Memory B cell (primary cell): ENCODE measurements around the gene NRP1.
"Not testable (repeated sequence)": the region's sequence is repeated elsewhere in the genome, so short reads cannot be mapped to it uniquely, and the experiment has no call there.

Source experiments
- ATAC-seq: fragments of 150-1000 bp; cut with Tn5 transposase; 2 replicates; pipeline ENCODE4 v1.10.0; 2021; ENCODE audit warnings: low read depth, mild to moderate bottlenecking, moderate library complexity
- DNase-seq, 2 donors: peaks; one replicate each; pipeline ENCODE4 v3.0.0; 2022; ENCODE audit warnings: low spot score in 2 of 2
- H3K27ac Mint-ChIP-seq: one replicate; pipeline ENCODE4 v1.8.0; 2022; ENCODE audit warnings: mild to moderate bottlenecking, moderate library complexity, mixed read lengths
- H3K27me3 Mint-ChIP-seq: one replicate; pipeline ENCODE4 v1.8.0; 2022; ENCODE audit warnings: mixed read lengths
- H3K36me3 Mint-ChIP-seq: one replicate; pipeline ENCODE4 v1.8.0; 2022; ENCODE audit warnings: mild to moderate bottlenecking, mixed read lengths
- H3K4me1 Mint-ChIP-seq: one replicate; pipeline ENCODE4 v1.8.0; 2022; ENCODE audit warnings: mixed read lengths
- H3K4me3 Mint-ChIP-seq: one replicate; pipeline ENCODE4 v1.8.0; 2022; ENCODE audit warnings: mild to moderate bottlenecking, moderate library complexity, mixed read lengths
- H3K9me3 Mint-ChIP-seq: one replicate; pipeline ENCODE4 v1.8.0; 2022; ENCODE audit warnings: mixed read lengths

The NRP1 gene

GRCh38 chr10:33234831-33235237, 99.6 kb downstream of the NRP1 start:
- Mint-ChIP-seq H3K4me1 (no peaks in the 10 kb centered on the region), H3K27me3 (peaks cover 15% of the 10 kb centered on the region), H3K9me3 (no peaks in the 10 kb centered on the region), H3K27ac (no peak overlapping the region), H3K36me3 (no peaks in the 10 kb centered on the region), H3K4me3 (no peak overlapping the region)
- DNase-seq (no peak), ATAC-seq (no peak)

GRCh38 chr10:33233635-33234034, 100.8 kb downstream of the NRP1 start:
- Mint-ChIP-seq H3K4me1 (no peaks in the 10 kb centered on the region), H3K27me3 (peaks cover 12% of the 10 kb centered on the region), H3K36me3 (no peaks in the 10 kb centered on the region), H3K9me3 (no peaks in the 10 kb centered on the region), H3K4me3 (no peak overlapping the region), H3K27ac (no peak overlapping the region)
- DNase-seq, result no peak
- no peak for ATAC-seq

- H3K9me3 Mint-ChIP-seq, result no peaks in the 10 kb centered on the region
- H3K4me3 Mint-ChIP-seq, result no peak overlapping the region
- no peaks in the 10 kb centered on the region for H3K4me1 Mint-ChIP-seq
- no peak overlapping the region for H3K27ac Mint-ChIP-seq
- no peak for ATAC-seq
- H3K27me3 Mint-ChIP-seq, result peaks cover 12% of the 10 kb centered on the region
- H3K36me3 Mint-ChIP-seq, result no peaks in the 10 kb centered on the region
- no peak for DNase-seq
Observed at GRCh38 chr10:33233221-33233620, 101.2 kb downstream of the NRP1 start.

GRCh38 chr10:33231621-33232350, 102.7 kb downstream of the NRP1 start:
- DNase-seq (no peak), ATAC-seq (no peak)
- H3K4me3 Mint-ChIP-seq, result no peak overlapping the region
- H3K27me3 Mint-ChIP-seq, result peaks cover 11% of the 10 kb centered on the region
- H3K9me3 Mint-ChIP-seq, result no peaks in the 10 kb centered on the region
- H3K36me3 Mint-ChIP-seq, result no peaks in the 10 kb centered on the region
- no peak overlapping the region for H3K27ac Mint-ChIP-seq
- no peaks in the 10 kb centered on the region for H3K4me1 Mint-ChIP-seq

GRCh38 chr10:33229949-33230267, 104.6 kb downstream of the NRP1 start:
- Mint-ChIP-seq H3K4me3 (no peak overlapping the region), H3K9me3 (no peaks in the 10 kb centered on the region), H3K27ac (no peak overlapping the region), H3K36me3 (no peaks in the 10 kb centered on the region), H3K27me3 (peaks cover 8% of the 10 kb centered on the region), H3K4me1 (no peaks in the 10 kb centered on the region)
- DNase-seq, result no peak
- ATAC-seq, result no peak

GRCh38 chr10:33229252-33229948, 105.1 kb downstream of the NRP1 start:
- H3K9me3 Mint-ChIP-seq, result no peaks in the 10 kb centered on the region
- H3K36me3 Mint-ChIP-seq, result no peaks in the 10 kb centered on the region
- H3K27ac Mint-ChIP-seq, result no peak overlapping the region
- H3K4me1 Mint-ChIP-seq, result no peaks in the 10 kb centered on the region
- ATAC-seq (no peak), DNase-seq (no peak)
- H3K27me3 Mint-ChIP-seq, result peaks cover 10% of the 10 kb centered on the region
- no peak overlapping the region for H3K4me3 Mint-ChIP-seq

- Mint-ChIP-seq H3K4me3 (no peak overlapping the region), H3K36me3 (no peaks in the 10 kb centered on the region), H3K27me3 (peaks cover 15% of the 10 kb centered on the region), H3K9me3 (no peaks in the 10 kb centered on the region), H3K4me1 (no peaks in the 10 kb centered on the region), H3K27ac (no peak overlapping the region)
- DNase-seq, result no peak
- ATAC-seq, result no peak
Observed at GRCh38 chr10:33228426-33228825, 106.0 kb downstream of the NRP1 start.

- H3K27ac Mint-ChIP-seq, result no peak overlapping the region
- ATAC-seq (no peak), DNase-seq (no peak)
- H3K4me3 Mint-ChIP-seq, result no peak overlapping the region
- peaks cover 13% of the 10 kb centered on the region for H3K27me3 Mint-ChIP-seq
- H3K4me1 Mint-ChIP-seq, result no peaks in the 10 kb centered on the region
- H3K9me3 Mint-ChIP-seq, result no peaks in the 10 kb centered on the region
- no peaks in the 10 kb centered on the region for H3K36me3 Mint-ChIP-seq
Observed at GRCh38 chr10:33227489-33227888, 107.0 kb downstream of the NRP1 start.

GRCh38 chr10:33224251-33224965, 110.1 kb downstream of the NRP1 start:
- no peak overlapping the region for H3K4me3 Mint-ChIP-seq
- H3K4me1 Mint-ChIP-seq, result no peaks in the 10 kb centered on the region
- H3K27ac Mint-ChIP-seq, result no peak overlapping the region
- DNase-seq (no peak), ATAC-seq (no peak)
- no peaks in the 10 kb centered on the region for H3K36me3 Mint-ChIP-seq
- H3K9me3 Mint-ChIP-seq, result no peaks in the 10 kb centered on the region
- H3K27me3 Mint-ChIP-seq, result peaks cover 7% of the 10 kb centered on the region

GRCh38 chr10:33223326-33224000, 111.0 kb downstream of the NRP1 start:
- Mint-ChIP-seq H3K27me3 (peaks cover 7% of the 10 kb centered on the region), H3K4me1 (no peaks in the 10 kb centered on the region), H3K27ac (no peak overlapping the region), H3K9me3 (no peaks in the 10 kb centered on the region), H3K36me3 (no peaks in the 10 kb centered on the region), H3K4me3 (no peak overlapping the region)
- DNase-seq (no peak), ATAC-seq (no peak)

GRCh38 chr10:33222304-33222703, 112.2 kb downstream of the NRP1 start:
- not testable (repeated sequence) for DNase-seq, H3K4me1 Mint-ChIP-seq, H3K36me3 Mint-ChIP-seq, H3K27me3 Mint-ChIP-seq, H3K9me3 Mint-ChIP-seq, ATAC-seq, H3K4me3 Mint-ChIP-seq, H3K27ac Mint-ChIP-seq

GRCh38 chr10:33217854-33218253, 116.6 kb downstream of the NRP1 start:
- H3K9me3 Mint-ChIP-seq, result no peaks in the 10 kb centered on the region
- no peaks in the 10 kb centered on the region for H3K36me3 Mint-ChIP-seq
- H3K4me1 Mint-ChIP-seq, result peaks cover 3% of the 10 kb centered on the region
- no peak for DNase-seq
- H3K4me3 Mint-ChIP-seq, result no peak overlapping the region
- H3K27ac Mint-ChIP-seq, result no peak overlapping the region
- peaks cover 6% of the 10 kb centered on the region for H3K27me3 Mint-ChIP-seq
- ATAC-seq, result no peak

GRCh38 chr10:33216661-33217427, 117.6 kb downstream of the NRP1 start:
- DNase-seq, result no peak
- H3K4me1 Mint-ChIP-seq, result peaks cover 3% of the 10 kb centered on the region
- no peak overlapping the region for H3K27ac Mint-ChIP-seq
- no peaks in the 10 kb centered on the region for H3K36me3 Mint-ChIP-seq
- H3K4me3 Mint-ChIP-seq, result no peak overlapping the region
- H3K27me3 Mint-ChIP-seq, result peaks cover 6% of the 10 kb centered on the region
- no peak for ATAC-seq
- H3K9me3 Mint-ChIP-seq, result no peaks in the 10 kb centered on the region
